Measurements from ENCODE around the gene MEX3B.
A peak's percentile ranks its signal among the peaks of the same experiment; 100 is the strongest.

The MEX3B gene

GRCh38 chr15:82045179-82045891 lies 483 bp downstream of the MEX3B start (continued):
- no peak for TF ChIP-seq ZNF26 (tag by site-specific recombination; IDR thresholded peaks at IDR 0.05)
- TF ChIP-seq ZSCAN5A (tag by site-specific recombination; IDR thresholded peaks at IDR 0.05) = no peak
- no peak for TF ChIP-seq ZSCAN23 (tag by site-specific recombination; IDR thresholded peaks at IDR 0.05)
- peak; percentile 55 for TF ChIP-seq PRDM1 (tag by site-specific recombination; IDR thresholded peaks at IDR 0.05)
- TF ChIP-seq ZNF214 (tag by site-specific recombination; IDR thresholded peaks at IDR 0.05; ENCODE audit: borderline replicate concordance) = no peak
- TF ChIP-seq AEBP2 (tag by site-specific recombination; IDR thresholded peaks at IDR 0.05; ENCODE audit: borderline replicate concordance) = no peak
- no peak for TF ChIP-seq ZNF133 (tag by site-specific recombination; IDR thresholded peaks at IDR 0.05)
- TF ChIP-seq ZNF513 (tag by site-specific recombination; IDR thresholded peaks at IDR 0.05) = 0 out of 2 replicates have a peak, but pooled peaks have one; percentile 8
- no peak for TF ChIP-seq ZSCAN18 (tag by site-specific recombination; IDR thresholded peaks at IDR 0.05)
- no peak for TF ChIP-seq ZNF629 (tag by site-specific recombination; IDR thresholded peaks at IDR 0.05)
- TF ChIP-seq SCRT1 (tag by site-specific recombination; IDR thresholded peaks at IDR 0.05; ENCODE audit: borderline replicate concordance) = no peak
- TF ChIP-seq ZNF146 (tag by site-specific recombination; IDR thresholded peaks at IDR 0.05) = no peak
- no peak for TF ChIP-seq ZFP3 (tag by site-specific recombination; IDR thresholded peaks at IDR 0.05; ENCODE audit: low read depth)
- TF ChIP-seq KLF9 (tag by site-specific recombination; IDR thresholded peaks at IDR 0.05; ENCODE audit: low read depth) = no peak
- no peak for TF ChIP-seq ZNF121 (tag by site-specific recombination; IDR thresholded peaks at IDR 0.05)
- TF ChIP-seq ZNF518A (tag by site-specific recombination; conservative IDR thresholded peaks at IDR 0.05; ENCODE audit: low read depth) = no peak
- no peak for TF ChIP-seq ZFP69B (tag by site-specific recombination; IDR thresholded peaks at IDR 0.05)
- no peak for TF ChIP-seq WT1 (tag by site-specific recombination; IDR thresholded peaks at IDR 0.05)
- TF ChIP-seq ZNF510 (tag by site-specific recombination; IDR thresholded peaks at IDR 0.05; ENCODE audit: insufficient replicate concordance) = no peak
- 0 out of 2 replicates have a peak, but pooled peaks have one; percentile 43 for TF ChIP-seq ZBTB48 (tag by site-specific recombination; IDR thresholded peaks at IDR 0.05)
- TF ChIP-seq ZBTB11 (tag by site-specific recombination; conservative IDR thresholded peaks at IDR 0.05; ENCODE audit: low read depth) = no peak
- TF ChIP-seq ZNF174 (tag by site-specific recombination; IDR thresholded peaks at IDR 0.05) = no peak
- no peak for TF ChIP-seq ZNF514 (tag by site-specific recombination; IDR thresholded peaks at IDR 0.05)

All from HEK293 (cell line).